AG09319 (cell line): ENCODE results near the gene KAZALD1.
A peak's percentile ranks its signal among the peaks of the same experiment; 100 is the strongest.

ENCODE experiments used
- DNase-seq: peaks from one replicate; pipeline ENCODE4 v3.0.0-alpha.2; 2010; ENCODE audit warnings: low read depth; ENCODE audit errors: extremely low read depth
- TF ChIP-seq, protein P1 (sequence below): IDR thresholded peaks from 2 replicates; pipeline ENCODE4 v1.5.1; 2011; ENCODE audit warnings: low read depth, mild to moderate bottlenecking, inconsistent platforms, low read length, moderate library complexity

Gene KAZALD1

GRCh38 chr10:101094121-101094879, 32.5 kb downstream of the KAZALD1 start:
- TF ChIP-seq, protein P1, sequence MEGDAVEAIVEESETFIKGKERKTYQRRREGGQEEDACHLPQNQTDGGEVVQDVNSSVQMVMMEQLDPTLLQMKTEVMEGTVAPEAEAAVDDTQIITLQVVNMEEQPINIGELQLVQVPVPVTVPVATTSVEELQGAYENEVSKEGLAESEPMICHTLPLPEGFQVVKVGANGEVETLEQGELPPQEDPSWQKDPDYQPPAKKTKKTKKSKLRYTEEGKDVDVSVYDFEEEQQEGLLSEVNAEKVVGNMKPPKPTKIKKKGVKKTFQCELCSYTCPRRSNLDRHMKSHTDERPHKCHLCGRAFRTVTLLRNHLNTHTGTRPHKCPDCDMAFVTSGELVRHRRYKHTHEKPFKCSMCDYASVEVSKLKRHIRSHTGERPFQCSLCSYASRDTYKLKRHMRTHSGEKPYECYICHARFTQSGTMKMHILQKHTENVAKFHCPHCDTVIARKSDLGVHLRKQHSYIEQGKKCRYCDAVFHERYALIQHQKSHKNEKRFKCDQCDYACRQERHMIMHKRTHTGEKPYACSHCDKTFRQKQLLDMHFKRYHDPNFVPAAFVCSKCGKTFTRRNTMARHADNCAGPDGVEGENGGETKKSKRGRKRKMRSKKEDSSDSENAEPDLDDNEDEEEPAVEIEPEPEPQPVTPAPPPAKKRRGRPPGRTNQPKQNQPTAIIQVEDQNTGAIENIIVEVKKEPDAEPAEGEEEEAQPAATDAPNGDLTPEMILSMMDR = no peak
- DNase-seq = no peak

DNA sequence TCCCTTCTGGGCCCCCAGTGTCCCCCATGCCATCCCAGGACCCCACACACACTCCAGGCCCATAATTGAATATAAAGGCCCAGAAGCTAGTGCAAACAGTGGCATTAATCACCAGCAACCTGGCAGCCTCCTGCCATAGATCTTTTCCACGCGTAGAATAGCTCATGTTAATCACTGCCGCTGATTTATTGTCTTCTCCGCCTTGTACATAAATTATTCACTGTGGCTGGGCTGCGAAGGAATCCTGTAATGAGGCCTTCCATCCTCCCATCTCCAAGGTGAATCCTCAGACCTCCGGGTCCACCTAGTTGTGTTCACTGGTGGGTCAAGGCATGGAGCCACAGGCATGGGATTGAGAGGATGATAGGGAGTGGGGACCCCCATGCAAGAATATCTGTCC, 33.2 kb downstream of the KAZALD1 start:
- TF ChIP-seq, protein P1 = no peak
- no peak for DNase-seq

GRCh38 chr10:101095550-101096213, 33.9 kb downstream of the KAZALD1 start:
- DNase-seq = no peak

GRCh38 chr10:101096378-101096777, 34.6 kb downstream of the KAZALD1 start:
- no peak for DNase-seq
- TF ChIP-seq, protein P1 = no peak

More at GRCh38 chr10:101095550-101096213, 33.9 kb downstream of the KAZALD1 start:
- TF ChIP-seq, protein P1 = peak; percentile 93

DNA sequence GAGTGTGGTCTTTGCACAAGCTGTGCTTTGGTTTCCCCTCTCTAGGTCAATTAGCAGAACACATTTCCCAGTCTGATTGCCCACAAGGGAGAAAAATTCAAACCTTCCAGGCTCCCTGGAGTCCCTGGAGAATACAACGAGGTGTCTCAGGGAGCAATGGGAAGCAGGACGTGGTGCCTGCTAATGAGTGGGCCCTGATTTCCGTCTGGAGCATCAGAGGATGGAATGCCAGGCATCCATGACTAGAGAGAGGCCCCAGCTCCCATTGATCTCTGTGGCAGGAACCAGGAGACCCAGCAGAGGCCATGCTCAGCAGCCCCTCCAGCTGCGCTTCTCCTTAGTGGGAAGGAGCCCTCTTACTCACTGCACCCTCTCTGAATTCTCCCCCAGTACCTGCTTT, 36.1 kb downstream of the KAZALD1 start:
- TF ChIP-seq, protein P1 = no peak
- DNase-seq = no peak

GRCh38 chr10:101099901-101100300, 38.1 kb downstream of the KAZALD1 start:
- DNase-seq = no peak

More at GRCh38 chr10:101099901-101100300, 38.1 kb downstream of the KAZALD1 start:
- TF ChIP-seq, protein P1 = no peak
